ENCODE measurements around the gene MED7.

DNA sequence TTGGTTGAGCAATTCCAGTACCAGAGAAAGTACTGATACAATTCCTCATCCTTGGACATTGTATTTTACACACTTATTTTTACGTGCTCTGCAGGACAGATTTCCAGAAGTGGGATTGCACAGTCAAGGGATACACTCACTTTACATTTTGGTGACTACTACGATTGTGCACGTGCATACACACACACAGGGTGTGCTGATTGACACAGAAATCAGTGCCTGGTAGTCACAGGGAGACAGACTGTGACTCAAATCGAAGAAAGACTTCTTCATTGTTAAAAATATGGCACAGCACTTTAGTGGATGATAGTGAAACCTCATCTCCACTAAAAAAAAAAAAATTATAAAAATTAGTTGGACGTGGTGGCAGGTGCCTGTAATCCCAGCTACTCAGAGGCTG is 21.9 kb upstream of the MED7 start:
- TF ChIP-seq, protein P1, sequence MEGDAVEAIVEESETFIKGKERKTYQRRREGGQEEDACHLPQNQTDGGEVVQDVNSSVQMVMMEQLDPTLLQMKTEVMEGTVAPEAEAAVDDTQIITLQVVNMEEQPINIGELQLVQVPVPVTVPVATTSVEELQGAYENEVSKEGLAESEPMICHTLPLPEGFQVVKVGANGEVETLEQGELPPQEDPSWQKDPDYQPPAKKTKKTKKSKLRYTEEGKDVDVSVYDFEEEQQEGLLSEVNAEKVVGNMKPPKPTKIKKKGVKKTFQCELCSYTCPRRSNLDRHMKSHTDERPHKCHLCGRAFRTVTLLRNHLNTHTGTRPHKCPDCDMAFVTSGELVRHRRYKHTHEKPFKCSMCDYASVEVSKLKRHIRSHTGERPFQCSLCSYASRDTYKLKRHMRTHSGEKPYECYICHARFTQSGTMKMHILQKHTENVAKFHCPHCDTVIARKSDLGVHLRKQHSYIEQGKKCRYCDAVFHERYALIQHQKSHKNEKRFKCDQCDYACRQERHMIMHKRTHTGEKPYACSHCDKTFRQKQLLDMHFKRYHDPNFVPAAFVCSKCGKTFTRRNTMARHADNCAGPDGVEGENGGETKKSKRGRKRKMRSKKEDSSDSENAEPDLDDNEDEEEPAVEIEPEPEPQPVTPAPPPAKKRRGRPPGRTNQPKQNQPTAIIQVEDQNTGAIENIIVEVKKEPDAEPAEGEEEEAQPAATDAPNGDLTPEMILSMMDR (IDR thresholded peaks at IDR 0.05; ENCODE audit: low read depth, low read length), result no peak
- no peak for TF ChIP-seq EZH2phosphoT487 (IDR thresholded peaks at IDR 0.05; ENCODE audit: low read depth)
